CD14-positive monocyte (primary cell): ENCODE results near the gene EXD2. TPM values are rescaled to one million over a fixed set of nuclear protein-coding genes. Genes with fewer than 3 reads are reported as not detected.
A peak's percentile ranks its signal among the peaks of the same experiment; 100 is the strongest.

Experiments
- DNase-seq, 3 donors: peaks; one replicate each; pipeline ENCODE4 v3.0.0-alpha.2; 2011 to 2022
- H2AFZ ChIP-seq: 2 replicates; pipeline ENCODE4 v1.6.0; 2012; ENCODE audit warnings: mild to moderate bottlenecking, low read depth, low read length, inconsistent platforms; ENCODE audit not compliant: insufficient read depth, poor library complexity, severe bottlenecking
- H3K27ac ChIP-seq, 2 donors: 1 replicate in 1 of 2; 2 replicates in 1 of 2; pipeline ENCODE4 v1.5.1; 2012 to 2013; ENCODE audit warnings: low read length in 2 of 2, control low read depth in 1 of 2, inconsistent platforms in 1 of 2, low read depth in 1 of 2, mild to moderate bottlenecking in 1 of 2
- H3K27me3 ChIP-seq, 2 donors: one replicate each; pipeline versions ENCODE4 v1.6.0 to v1.6.1; 2011 to 2013; ENCODE audit warnings: low read length in 2 of 2; ENCODE audit not compliant: control insufficient read depth in 2 of 2, insufficient read depth in 2 of 2
- H3K36me3 ChIP-seq, 2 donors: replicated peaks in 1 of 2; 1 replicate in 1 of 2; 2 replicates in 1 of 2; pipeline versions ENCODE4 v1.5.1 to v1.6.1; 2012 to 2013; ENCODE audit warnings: low read length in 2 of 2, control low read depth in 1 of 2, inconsistent platforms in 1 of 2, mild to moderate bottlenecking in 1 of 2; ENCODE audit not compliant: insufficient read depth in 2 of 2, control insufficient read depth in 1 of 2
- H3K4me1 ChIP-seq, 2 donors: 1 replicate in 1 of 2; 2 replicates in 1 of 2; pipeline versions ENCODE4 v1.5.1 to v1.6.1; 2012 to 2013; ENCODE audit warnings: low read length in 2 of 2, control low read depth in 1 of 2, inconsistent platforms in 1 of 2, mild to moderate bottlenecking in 1 of 2, moderate library complexity in 1 of 2; ENCODE audit not compliant: insufficient read depth in 2 of 2, control insufficient read depth in 1 of 2
- H3K4me2 ChIP-seq: replicated peaks from 2 replicates; pipeline ENCODE3; 2012; ENCODE audit warnings: low read length, moderate library complexity, mild to moderate bottlenecking; ENCODE audit not compliant: poor library complexity, severe bottlenecking; ENCODE audit errors: extremely low read depth
- H3K4me3 ChIP-seq, 3 experiments: fragments of 200-600 bp in 1 of 3; sonication (generic) in 1 of 3; replicated peaks in 1 of 3; 1 replicate in 2 of 3; 2 replicates in 1 of 3; pipeline ENCODE4 v1.5.1; 2011 to 2013; ENCODE audit warnings: low read length in 3 of 3, mild to moderate bottlenecking in 3 of 3, control low read depth in 2 of 3, low read depth in 2 of 3, inconsistent platforms in 1 of 3, moderate library complexity in 1 of 3
- H3K79me2 ChIP-seq: 2 replicates; pipeline ENCODE4 v1.6.0; 2012; ENCODE audit warnings: mild to moderate bottlenecking, control low read depth, inconsistent platforms, low read length, moderate library complexity; ENCODE audit not compliant: insufficient read depth
- H3K9ac ChIP-seq: 2 replicates; pipeline ENCODE4 v1.6.0; 2017; ENCODE audit warnings: low read length, mild to moderate bottlenecking; ENCODE audit not compliant: insufficient read depth, poor library complexity, severe bottlenecking
- H3K9me3 ChIP-seq, 2 donors: replicated peaks in 1 of 2; 1 replicate in 1 of 2; 2 replicates in 1 of 2; pipeline versions ENCODE4 v1.5.1 to v1.6.1; 2012 to 2013; ENCODE audit warnings: low read length in 2 of 2, control low read depth in 1 of 2; ENCODE audit not compliant: control insufficient read depth in 1 of 2, insufficient read depth in 1 of 2
- H4K20me1 ChIP-seq: 2 replicates; pipeline ENCODE4 v1.6.0; 2012; ENCODE audit warnings: mild to moderate bottlenecking, low read length, control low read depth, moderate library complexity; ENCODE audit not compliant: insufficient read depth
- H3K27ac Mint-ChIP-seq, 7 donors: one replicate each; pipeline ENCODE4 v1.8.0; 2020; ENCODE audit warnings: mild to moderate bottlenecking in 7 of 7, mixed read lengths in 7 of 7, moderate library complexity in 6 of 7, inconsistent platforms in 2 of 7
- H3K27me3 Mint-ChIP-seq, 3 donors: one replicate each; pipeline ENCODE4 v1.8.0; 2021 to 2022; ENCODE audit warnings: low read depth in 3 of 3, mild to moderate bottlenecking in 3 of 3, mixed read lengths in 3 of 3, moderate library complexity in 3 of 3, inconsistent platforms in 1 of 3
- H3K36me3 Mint-ChIP-seq, 2 donors: one replicate each; pipeline ENCODE4 v1.8.0; 2020; ENCODE audit warnings: mixed read lengths in 2 of 2, inconsistent platforms in 1 of 2, mild to moderate bottlenecking in 1 of 2
- H3K4me1 Mint-ChIP-seq: one replicate; pipeline ENCODE4 v1.8.0; 2020; ENCODE audit warnings: mild to moderate bottlenecking, mixed read lengths
- H3K4me3 Mint-ChIP-seq, 2 donors: one replicate each; pipeline ENCODE4 v1.8.0; 2020; ENCODE audit warnings: mild to moderate bottlenecking in 2 of 2, mixed read lengths in 2 of 2, moderate library complexity in 1 of 2
- H3K9me3 Mint-ChIP-seq, 7 donors: one replicate each; pipeline ENCODE4 v1.8.0; 2020 to 2022; ENCODE audit warnings: mixed read lengths in 7 of 7, mild to moderate bottlenecking in 6 of 7, moderate library complexity in 6 of 7, inconsistent platforms in 2 of 7
- CTCF ChIP-seq: fragments of 200-600 bp; IDR thresholded peaks from one replicate; pipeline ENCODE4 v1.8.0; 2022; ENCODE audit warnings: antibody characterized with exemption, mild to moderate bottlenecking
- WGBS: methylation state at CpG from one replicate; pipeline ENCODE4 v1.1.5; 2013; ENCODE audit warnings: missing lambda C conversion rate; ENCODE audit not compliant: insufficient coverage; 5-methylcytosine and 5-hydroxymethylcytosine counted together
- intact Hi-C, 2 donors: fragments of 100-400 bp; cut with micrococcal nuclease; formaldehyde crosslinking; loops; one replicate each; pipeline versions ENCODE4 v1.15.0 to v1.15.1; 2023
- polyA plus RNA-seq, 3 donors: library from polyadenylated mRNA; depleted of rRNA in 1 of 3; unstranded in 2 of 3; stranded (reverse) in 1 of 3; fragments of 300-500 nt in 2 of 3; fragments of >200 nt in 1 of 3; fragmentation: Illumina TruSeq in 2 of 3; gene quantifications; 1 replicate in 2 of 3; 2 replicates in 1 of 3; pipeline ENCODE4 v1.2.3, GENCODE V29; 2012 to 2021

Gene EXD2
- polyA plus RNA-seq, 3 donors = 2.3 to 4.0 (median 3.1) TPM

GRCh38 chr14:69259168-69259526 lies 67.8 kb downstream of the EXD2 start:
- Histone ChIP-seq H4K20me1 (no peaks in the 10 kb centered on the region), H3K27ac (no peak overlapping the region), H3K79me2 (no peaks in the 10 kb centered on the region), H3K9ac (no peak overlapping the region), H3K4me3 (peak overlapping the region in 1 of 3 experiments; percentile 56), H3K27me3 (peaks cover 60 to 82% of the 10 kb centered on the region in 2 donors), H3K4me2 (peak overlapping the region; percentile 56), H2AFZ (peak overlapping the region; percentile 29), H3K9me3 (peaks cover 0 to 26% of the 10 kb centered on the region in 2 donors), H3K4me1 (peaks cover 3 to 21% of the 10 kb centered on the region in 2 donors), H3K36me3 (no peaks in the 10 kb centered on the region)
- H3K4me3 Mint-ChIP-seq = peak overlapping the region in 1 of 2 donors; percentile 72
- no peak for DNase-seq
- peaks cover 62 to 94% (median 71%) of the 10 kb centered on the region in 3 donors for H3K27me3 Mint-ChIP-seq
- intact Hi-C loops = no loop called here
- H3K4me1 Mint-ChIP-seq = peaks cover 10% of the 10 kb centered on the region
- peaks cover 0 to 9% (median 3%) of the 10 kb centered on the region in 7 donors for H3K9me3 Mint-ChIP-seq
- no peak for TF ChIP-seq CTCF
- no peaks in the 10 kb centered on the region for H3K36me3 Mint-ChIP-seq
- WGBS = 29% methylated on average over 11 of the region's 14 CpGs
- no peak overlapping the region for H3K27ac Mint-ChIP-seq

GRCh38 chr14:69259527-69260189 lies 68.4 kb downstream of the EXD2 start, which contains the start of gene GALNT16:
GALNT16 (plus strand) TSS chr14:69260158; CDS start chr14:69260291, 133 bp downstream.
- DNase-seq = no peak
- H3K36me3 Mint-ChIP-seq = no peaks in the 10 kb centered on the region
- Histone ChIP-seq H3K27ac (no peak within 1 kb of the TSS), H3K79me2 (no peaks in the 10 kb centered on the region), H4K20me1 (no peaks in the 10 kb centered on the region), H3K9me3 (peaks cover 0 to 26% of the 10 kb centered on the region in 2 donors), H3K4me3 (peak within 1 kb of the TSS in 1 of 3 experiments; percentile 56), H3K27me3 (peaks cover 62 to 86% of the 10 kb centered on the region in 2 donors), H3K9ac (no peak within 1 kb of the TSS), H2AFZ (peak within 1 kb of the TSS; percentile 53), H3K4me1 (peaks cover 3 to 21% of the 10 kb centered on the region in 2 donors), H3K36me3 (no peaks in the 10 kb centered on the region), H3K4me2 (peak within 1 kb of the TSS; percentile 56)
- peak within 1 kb of the TSS; percentile 39 to 86 for H3K4me3 Mint-ChIP-seq
- peaks cover 60 to 90% (median 73%) of the 10 kb centered on the region in 3 donors for H3K27me3 Mint-ChIP-seq
- H3K27ac Mint-ChIP-seq = no peak within 1 kb of the TSS
- H3K4me1 Mint-ChIP-seq = peaks cover 10% of the 10 kb centered on the region
- H3K9me3 Mint-ChIP-seq = peaks cover 0 to 9% (median 3%) of the 10 kb centered on the region in 7 donors
- TF ChIP-seq CTCF = no peak
- intact Hi-C loops = no loop called here
- under 1% methylated on average over 71 of the region's 74 CpGs for WGBS
